HepG2 (cell line): ENCODE results near the gene SMIM22. TPM values are rescaled to one million over a fixed set of nuclear protein-coding genes. Genes with fewer than 3 reads are reported as not detected.
A peak's percentile ranks its signal among the peaks of the same experiment; 100 is the strongest.

ENCODE experiments used
- CBX2 ChIP-seq, 2 experiments: fragments of 200-600 bp in 1 of 2; sonication (generic); formaldehyde crosslinking in 1 of 2; IDR thresholded peaks; 2 replicates each; pipeline versions ENCODE4 v1.7.0 to v1.8.1; 2018 to 2022; ENCODE audit warnings: low read depth in 2 of 2, low read length in 1 of 2, mild to moderate bottlenecking in 1 of 2, missing genetic modification reagents in 1 of 2
- CHCHD3 ChIP-seq: sonication (generic); formaldehyde crosslinking; IDR thresholded peaks from 2 replicates; pipeline ENCODE4 v1.8.0; 2022; ENCODE audit warnings: mild to moderate bottlenecking, missing genetic modification reagents, moderate library complexity
- ERF ChIP-seq: IDR thresholded peaks from 2 replicates; pipeline ENCODE4 v1.6.1; 2018; ENCODE audit warnings: missing biosample characterization, missing genetic modification reagents
- EZH2 ChIP-seq: conservative IDR thresholded peaks from 2 replicates; pipeline ENCODE4 v1.6.1; 2012; ENCODE audit warnings: mild to moderate bottlenecking, low read depth, low read length, moderate library complexity
- HCFC1 ChIP-seq: fragments of 150-350 bp; IDR thresholded peaks from 2 replicates; pipeline ENCODE4 v1.6.1; 2014; ENCODE audit warnings: low read depth, low read length
- HOXA5 ChIP-seq: sonication (generic); formaldehyde crosslinking; IDR thresholded peaks from 2 replicates; pipeline ENCODE4 v1.4.0; 2020; ENCODE audit warnings: missing genetic modification reagents
- KLF12 ChIP-seq: sonication (generic); formaldehyde crosslinking; IDR thresholded peaks from 2 replicates; pipeline ENCODE4 v1.4.0; 2020; ENCODE audit warnings: missing genetic modification reagents, borderline replicate concordance
- MIXL1 ChIP-seq: IDR thresholded peaks from 2 replicates; pipeline ENCODE4 v1.6.1; 2016
- MTF2 ChIP-seq: sonication (generic); formaldehyde crosslinking; IDR thresholded peaks from 2 replicates; pipeline ENCODE4 v1.5.0; 2020; ENCODE audit warnings: missing genetic modification reagents, borderline replicate concordance
- NFRKB ChIP-seq: fragments of 450-650 bp; IDR thresholded peaks from 2 replicates; pipeline ENCODE4 v1.6.1; 2017
- NONO ChIP-seq, 2 experiments: fragments of 450-650 bp in 1 of 2; sonication (generic) in 1 of 2; formaldehyde crosslinking in 1 of 2; IDR thresholded peaks in 1 of 2; conservative IDR thresholded peaks in 1 of 2; 2 replicates each; pipeline versions ENCODE4 v1.6.1 to v1.8.0; 2017 to 2022; ENCODE audit warnings: mild to moderate bottlenecking in 1 of 2, missing genetic modification reagents in 1 of 2, moderate library complexity in 1 of 2
- RBAK ChIP-seq: sonication (generic); formaldehyde crosslinking; IDR thresholded peaks from 2 replicates; pipeline ENCODE4 v1.5.1; 2020; ENCODE audit warnings: mild to moderate bottlenecking, missing genetic modification reagents
- RFXAP ChIP-seq: sonication (generic); formaldehyde crosslinking; IDR thresholded peaks from 2 replicates; pipeline ENCODE4 v1.4.0; 2020; ENCODE audit warnings: missing genetic modification reagents, borderline replicate concordance
- ZNF33A ChIP-seq: sonication (generic); formaldehyde crosslinking; IDR thresholded peaks from 2 replicates; pipeline ENCODE4 v1.5.1; 2020; ENCODE audit warnings: missing genetic modification reagents, mild to moderate bottlenecking, moderate library complexity, borderline replicate concordance
- ZNF724P ChIP-seq: sonication (generic); formaldehyde crosslinking; IDR thresholded peaks from 2 replicates; pipeline ENCODE4 v1.8.0; 2022; ENCODE audit warnings: missing genetic modification reagents, borderline replicate concordance
- ZNF773 ChIP-seq: sonication (generic); formaldehyde crosslinking; IDR thresholded peaks from 2 replicates; pipeline ENCODE4 v1.4.0; 2020; ENCODE audit warnings: missing genetic modification reagents, borderline replicate concordance
- ZNF777 ChIP-seq: sonication (generic); formaldehyde crosslinking; IDR thresholded peaks from 2 replicates; pipeline ENCODE4 v1.4.0; 2020; ENCODE audit warnings: missing genetic modification reagents
- ZSCAN9 ChIP-seq: IDR thresholded peaks from 2 replicates; pipeline ENCODE4 v1.6.1; 2016; ENCODE audit warnings: borderline replicate concordance
- polyA plus RNA-seq, 8 experiments: library from polyadenylated mRNA; depleted of rRNA in 3 of 8; stranded (reverse) in 7 of 8; unstranded in 1 of 8; fragments of >200 nt; fragmentation: Illumina TruSeq in 4 of 8; extraction: Trizol in 4 of 8; gene quantifications; 2 replicates each; pipeline versions ENCODE4 v1.2.1 to v1.2.3, GENCODE V29; 2011 to 2016; ENCODE audit warnings: low read depth in 4 of 8, missing spikeins in 1 of 8, mixed read lengths in 1 of 8; ENCODE audit not compliant: insufficient read depth in 1 of 8
- total RNA-seq, 5 experiments: library from RNA; depleted of rRNA; stranded (reverse); fragments of >200 nt; fragmentation: Illumina TruSeq; extraction: Trizol; gene quantifications; 2 replicates each; pipeline ENCODE4 v1.2.3, GENCODE V29; 2016; ENCODE audit warnings: low read depth in 1 of 5
- TF ChIP-seq, protein P1 (sequence below): sonication (generic); formaldehyde crosslinking; IDR thresholded peaks from 2 replicates; pipeline ENCODE4 v1.4.0; 2020; ENCODE audit warnings: missing genetic modification reagents
- TF ChIP-seq, protein P2 (sequence below): sonication (generic); formaldehyde crosslinking; conservative IDR thresholded peaks from 2 replicates; pipeline ENCODE4 v1.4.0; 2020; ENCODE audit warnings: missing genetic modification reagents
- TF ChIP-seq, protein P3 (sequence below): sonication (generic); formaldehyde crosslinking; IDR thresholded peaks from 2 replicates; pipeline ENCODE4 v1.5.0; 2020; ENCODE audit warnings: mild to moderate bottlenecking, low read depth, missing genetic modification reagents, borderline replicate concordance
- TF ChIP-seq, protein P4 (sequence below): sonication (generic); formaldehyde crosslinking; IDR thresholded peaks from 2 replicates; pipeline ENCODE4 v1.4.0; 2020; ENCODE audit warnings: mild to moderate bottlenecking, missing genetic modification reagents
- TF ChIP-seq, protein P5 (sequence below): sonication (generic); formaldehyde crosslinking; IDR thresholded peaks from 2 replicates; pipeline ENCODE4 v1.4.0; 2020; ENCODE audit warnings: missing genetic modification reagents
- TF ChIP-seq, protein P6 (sequence below): IDR thresholded peaks from 2 replicates; pipeline ENCODE4 v1.6.1; 2012; ENCODE audit warnings: low read depth, low read length, improper control_type of control experiment

The SMIM22 gene
- total and polyA plus RNA-seq, 2 of the 13 experiments (the other 11 are each of a cell fraction or from before 2014, with no cell fraction given) = not detected

DNA sequence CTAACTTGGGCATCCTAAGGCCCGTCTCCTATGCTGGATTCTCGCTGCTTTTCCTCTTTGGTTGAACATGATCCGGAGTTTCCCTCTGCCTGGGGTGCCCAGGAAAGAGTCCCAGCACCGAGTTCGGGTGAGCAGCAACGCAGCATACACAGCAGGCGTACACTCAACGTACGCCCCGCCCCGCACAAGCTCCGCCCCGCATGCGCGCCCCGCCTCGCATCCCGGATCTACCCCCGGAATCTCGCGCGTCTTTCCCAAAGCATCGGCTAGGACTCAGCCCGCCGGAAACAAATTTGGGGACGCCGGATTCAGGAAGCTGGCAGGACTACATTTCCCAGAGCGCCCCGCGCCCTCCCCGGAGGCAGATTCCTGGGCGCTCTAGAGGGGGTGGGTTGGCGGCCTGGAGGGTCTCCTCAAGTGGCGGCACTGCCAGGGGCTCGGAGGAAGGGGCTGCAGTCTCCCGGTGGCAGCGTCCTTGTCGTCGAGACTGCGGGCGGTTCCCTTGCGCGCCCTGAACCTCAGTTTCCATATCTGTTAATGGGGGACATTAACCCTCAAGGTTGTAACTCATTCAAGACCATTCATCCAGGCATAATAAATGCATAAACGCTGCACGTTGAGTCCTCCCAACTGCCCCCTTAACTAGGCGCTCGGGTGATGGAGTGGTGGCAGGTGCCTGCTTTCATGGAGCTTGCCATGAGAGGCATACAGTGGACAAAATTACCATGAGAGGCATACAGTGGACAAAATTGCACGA is 26.4 kb upstream of the SMIM22 start (continued):
- TF ChIP-seq ZNF777 (CRISPR knock-in tag) (no peak), MIXL1 (no peak), ZNF724P (CRISPR knock-in tag) (no peak; the same call in 1 of the 2 replicates), NFRKB (no peak), HCFC1 (peak; percentile 87), RFXAP (CRISPR knock-in tag) (0 out of 2 replicates have a peak, but pooled peaks have one; percentile 36), CHCHD3 (no peak), EZH2 (no peak), CBX2 (IDR thresholded peaks at IDR 0.05; ENCODE audit: low read depth, low read length) (no peak), CBX2 (CRISPR knock-in tag; IDR thresholded peaks at IDR 0.05; ENCODE audit: low read depth) (no peak), ZNF773 (CRISPR knock-in tag) (no peak), RBAK (CRISPR knock-in tag) (no peak), ZSCAN9 (CRISPR knock-in tag) (peak; percentile 60; the same call in 1 of the 2 replicates), MTF2 (CRISPR knock-in tag) (no peak), KLF12 (CRISPR knock-in tag) (peak; percentile 76; the same call in 1 of the 2 replicates), NONO (IDR thresholded peaks at IDR 0.05) (no peak), NONO (CRISPR knock-in tag; conservative IDR thresholded peaks at IDR 0.05) (peak; percentile 77; the same call in 1 of the 2 replicates), ZNF33A (no peak), ERF (CRISPR knock-in tag) (peak; percentile 27; the same call in 1 of the 2 replicates), HOXA5 (CRISPR knock-in tag) (peak; percentile 49)
- TF ChIP-seq, protein P1, sequence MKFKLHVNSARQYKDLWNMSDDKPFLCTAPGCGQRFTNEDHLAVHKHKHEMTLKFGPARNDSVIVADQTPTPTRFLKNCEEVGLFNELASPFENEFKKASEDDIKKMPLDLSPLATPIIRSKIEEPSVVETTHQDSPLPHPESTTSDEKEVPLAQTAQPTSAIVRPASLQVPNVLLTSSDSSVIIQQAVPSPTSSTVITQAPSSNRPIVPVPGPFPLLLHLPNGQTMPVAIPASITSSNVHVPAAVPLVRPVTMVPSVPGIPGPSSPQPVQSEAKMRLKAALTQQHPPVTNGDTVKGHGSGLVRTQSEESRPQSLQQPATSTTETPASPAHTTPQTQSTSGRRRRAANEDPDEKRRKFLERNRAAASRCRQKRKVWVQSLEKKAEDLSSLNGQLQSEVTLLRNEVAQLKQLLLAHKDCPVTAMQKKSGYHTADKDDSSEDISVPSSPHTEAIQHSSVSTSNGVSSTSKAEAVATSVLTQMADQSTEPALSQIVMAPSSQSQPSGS (CRISPR knock-in tag) = peak; percentile 33; the same call in 1 of the 2 replicates
- TF ChIP-seq, protein P2, sequence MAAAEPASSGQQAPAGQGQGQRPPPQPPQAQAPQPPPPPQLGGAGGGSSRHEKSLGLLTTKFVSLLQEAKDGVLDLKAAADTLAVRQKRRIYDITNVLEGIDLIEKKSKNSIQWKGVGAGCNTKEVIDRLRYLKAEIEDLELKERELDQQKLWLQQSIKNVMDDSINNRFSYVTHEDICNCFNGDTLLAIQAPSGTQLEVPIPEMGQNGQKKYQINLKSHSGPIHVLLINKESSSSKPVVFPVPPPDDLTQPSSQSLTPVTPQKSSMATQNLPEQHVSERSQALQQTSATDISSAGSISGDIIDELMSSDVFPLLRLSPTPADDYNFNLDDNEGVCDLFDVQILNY (CRISPR knock-in tag) = peak; percentile 61; the same call in 1 of the 2 replicates
- TF ChIP-seq, protein P3, sequence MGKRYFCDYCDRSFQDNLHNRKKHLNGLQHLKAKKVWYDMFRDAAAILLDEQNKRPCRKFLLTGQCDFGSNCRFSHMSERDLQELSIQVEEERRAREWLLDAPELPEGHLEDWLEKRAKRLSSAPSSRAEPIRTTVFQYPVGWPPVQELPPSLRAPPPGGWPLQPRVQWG (CRISPR knock-in tag) = no peak
- TF ChIP-seq, protein P4, sequence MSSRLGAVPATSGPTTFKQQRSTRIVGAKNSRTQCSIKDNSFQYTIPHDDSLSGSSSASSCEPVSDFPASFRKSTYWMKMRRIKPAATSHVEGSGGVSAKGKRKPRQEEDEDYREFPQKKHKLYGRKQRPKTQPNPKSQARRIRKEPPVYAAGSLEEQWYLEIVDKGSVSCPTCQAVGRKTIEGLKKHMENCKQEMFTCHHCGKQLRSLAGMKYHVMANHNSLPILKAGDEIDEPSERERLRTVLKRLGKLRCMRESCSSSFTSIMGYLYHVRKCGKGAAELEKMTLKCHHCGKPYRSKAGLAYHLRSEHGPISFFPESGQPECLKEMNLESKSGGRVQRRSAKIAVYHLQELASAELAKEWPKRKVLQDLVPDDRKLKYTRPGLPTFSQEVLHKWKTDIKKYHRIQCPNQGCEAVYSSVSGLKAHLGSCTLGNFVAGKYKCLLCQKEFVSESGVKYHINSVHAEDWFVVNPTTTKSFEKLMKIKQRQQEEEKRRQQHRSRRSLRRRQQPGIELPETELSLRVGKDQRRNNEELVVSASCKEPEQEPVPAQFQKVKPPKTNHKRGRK = no peak
- TF ChIP-seq, protein P5, sequence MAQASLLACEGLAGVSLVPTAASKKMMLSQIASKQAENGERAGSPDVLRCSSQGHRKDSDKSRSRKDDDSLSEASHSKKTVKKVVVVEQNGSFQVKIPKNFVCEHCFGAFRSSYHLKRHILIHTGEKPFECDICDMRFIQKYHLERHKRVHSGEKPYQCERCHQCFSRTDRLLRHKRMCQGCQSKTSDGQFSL (CRISPR knock-in tag) = no peak
- TF ChIP-seq, protein P6, sequence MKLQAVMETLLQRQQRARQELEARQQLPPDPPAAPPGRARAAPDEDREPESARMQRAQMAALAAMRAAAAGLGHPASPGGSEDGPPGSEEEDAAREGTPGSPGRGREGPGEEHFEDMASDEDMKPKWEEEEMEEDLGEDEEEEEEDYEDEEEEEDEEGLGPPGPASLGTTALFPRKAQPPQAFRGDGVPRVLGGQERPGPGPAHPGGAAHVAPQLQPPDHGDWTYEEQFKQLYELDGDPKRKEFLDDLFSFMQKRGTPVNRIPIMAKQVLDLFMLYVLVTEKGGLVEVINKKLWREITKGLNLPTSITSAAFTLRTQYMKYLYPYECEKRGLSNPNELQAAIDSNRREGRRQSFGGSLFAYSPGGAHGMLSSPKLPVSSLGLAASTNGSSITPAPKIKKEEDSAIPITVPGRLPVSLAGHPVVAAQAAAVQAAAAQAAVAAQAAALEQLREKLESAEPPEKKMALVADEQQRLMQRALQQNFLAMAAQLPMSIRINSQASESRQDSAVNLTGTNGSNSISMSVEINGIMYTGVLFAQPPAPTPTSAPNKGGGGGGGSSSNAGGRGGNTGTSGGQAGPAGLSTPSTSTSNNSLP = no peak
